HG03139 (cell line): ENCODE results near the gene UBL4A.

Experiments
- ATAC-seq: cut with Tn5 transposase; IDR thresholded peaks from one replicate; pipeline ENCODE4 v1.9.1; 2021; ENCODE audit not compliant: unreplicated experiment

Gene UBL4A

DNA sequence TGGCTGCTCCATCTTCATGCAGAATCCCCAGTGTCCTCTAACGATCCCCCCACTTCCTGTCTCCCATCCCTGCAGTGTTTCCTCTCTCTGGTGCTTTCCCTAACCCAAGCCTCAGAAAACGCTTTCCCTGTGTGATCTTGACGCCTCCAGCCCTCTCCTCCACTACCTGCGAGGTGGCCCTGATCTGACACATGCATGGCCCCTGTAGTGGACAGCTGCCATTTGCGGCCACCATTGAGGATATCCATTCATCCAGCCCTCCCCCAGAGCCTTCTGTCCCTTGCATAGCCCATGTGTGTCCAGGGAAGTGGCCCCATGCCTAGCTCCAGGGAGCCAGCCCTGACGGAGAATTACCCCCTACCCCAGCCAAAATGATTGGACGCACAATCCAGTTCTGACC, 3.1 kb downstream of the UBL4A start:
- no peak for ATAC-seq

DNA sequence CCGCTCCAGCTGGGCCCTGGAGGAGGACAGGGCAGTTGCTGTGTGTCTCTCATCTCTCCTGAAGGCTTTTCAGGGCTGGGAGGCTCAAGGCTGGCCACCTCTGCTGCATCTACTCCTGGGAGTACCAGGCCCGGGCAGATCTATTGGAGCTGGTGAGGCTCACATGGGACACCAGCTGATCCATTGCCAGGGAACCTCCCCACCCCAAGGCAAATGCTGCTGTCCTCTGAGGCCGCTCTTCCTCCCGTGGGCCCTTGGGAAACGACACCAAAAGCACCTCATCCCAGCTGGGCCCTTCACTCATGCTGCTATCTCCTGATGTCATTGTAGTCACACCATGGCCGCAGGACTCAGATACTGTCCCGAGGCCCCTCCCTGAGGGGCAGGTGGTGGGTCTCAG, 3.6 kb downstream of the UBL4A start:
- no peak for ATAC-seq

DNA sequence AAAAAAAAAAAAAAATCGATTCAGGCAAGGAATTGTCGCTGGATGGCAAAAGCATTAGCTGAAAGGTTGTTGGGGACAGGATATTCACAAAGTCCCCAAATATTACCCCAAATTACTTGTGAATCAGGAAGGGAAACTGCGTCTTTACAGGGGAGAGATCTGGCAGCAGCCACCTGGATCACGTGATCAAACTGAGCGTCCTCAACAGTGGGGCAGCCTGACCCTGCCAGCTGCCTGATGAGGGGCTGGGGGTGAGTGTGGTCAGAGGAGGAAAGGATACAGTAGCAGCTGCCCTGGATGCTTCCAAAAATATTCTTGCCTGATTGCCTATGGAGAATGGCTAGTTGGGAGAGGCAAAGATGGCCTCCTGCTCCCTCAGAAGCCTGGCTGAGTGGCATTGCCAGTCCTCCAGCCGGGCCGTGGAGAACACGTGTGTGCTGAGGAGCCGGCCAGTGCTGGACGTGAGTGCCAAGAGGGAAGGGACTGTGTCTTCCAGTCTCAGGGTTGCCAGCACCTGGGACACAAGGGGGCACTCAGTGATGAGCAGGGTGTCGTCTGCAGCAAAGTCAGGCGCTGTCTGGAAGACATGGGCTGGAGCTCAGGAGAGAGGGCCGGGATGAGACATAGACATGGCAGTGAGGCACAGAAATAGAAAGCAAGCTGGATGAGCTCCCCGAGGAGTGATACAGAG, 4.4 kb downstream of the UBL4A start:
- no peak for ATAC-seq

DNA sequence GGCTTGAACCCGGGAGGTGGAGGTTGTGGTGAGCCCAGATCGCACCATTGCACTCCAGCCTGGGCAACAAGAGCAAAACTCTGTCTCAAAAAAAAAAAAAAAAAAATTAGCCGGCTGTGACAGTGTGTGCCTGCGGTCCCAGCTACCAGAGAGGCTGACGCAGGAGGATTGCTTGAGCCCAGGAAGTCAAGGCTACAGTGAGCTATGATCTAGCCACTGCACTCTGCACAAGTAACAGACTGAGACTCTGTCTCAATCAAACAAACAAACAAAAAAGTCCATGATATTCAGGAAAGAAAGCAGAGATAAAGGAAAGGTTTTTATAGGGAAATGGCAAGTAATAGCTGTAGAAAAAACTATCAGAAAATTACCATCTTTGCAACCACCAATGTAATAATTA, 5.2 kb downstream of the UBL4A start:
- no peak for ATAC-seq

DNA sequence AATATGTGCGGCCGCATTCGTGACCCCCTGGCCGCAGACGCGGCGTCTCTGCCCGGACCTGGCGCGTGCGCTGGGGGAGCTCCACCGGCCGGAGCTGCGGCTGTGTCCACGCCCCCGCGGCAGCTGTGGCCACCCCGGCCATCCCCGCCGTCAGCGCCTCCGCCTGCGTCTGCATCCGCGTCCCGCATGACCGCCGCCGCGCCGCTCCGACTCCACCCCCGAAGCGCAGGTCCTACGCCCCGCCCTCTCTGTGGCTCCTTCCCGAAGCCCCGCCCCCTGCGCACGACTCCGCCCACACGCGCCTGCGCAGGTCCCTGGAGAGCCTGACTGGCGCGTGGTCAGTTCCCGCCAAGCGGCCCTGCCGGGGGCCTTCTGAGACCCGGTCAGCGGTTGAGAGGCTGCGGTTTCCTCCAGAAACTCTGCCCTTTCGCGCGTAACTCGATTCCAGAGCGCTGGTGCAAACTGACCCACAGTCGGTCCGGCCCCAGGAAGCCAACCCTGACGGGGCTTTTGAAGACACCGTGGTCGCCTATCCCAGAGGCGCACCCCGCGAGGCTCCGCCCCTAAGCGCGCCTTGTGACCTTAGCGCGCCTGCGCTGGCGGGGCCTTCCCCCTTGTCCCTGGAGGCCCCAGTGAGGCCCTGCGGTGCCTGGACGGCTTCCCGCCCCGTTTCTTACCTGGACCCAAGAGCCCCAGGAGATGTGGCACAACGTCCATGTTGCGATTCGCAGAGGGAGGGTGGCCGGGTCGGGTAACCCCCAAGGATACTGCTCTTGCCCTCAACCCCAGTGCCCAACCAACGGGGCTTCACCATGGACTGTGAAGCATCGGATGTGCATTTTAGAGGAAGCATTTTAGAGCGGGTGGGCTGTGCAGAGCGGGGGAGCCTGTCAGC, 7.4 kb downstream of the UBL4A start, which contains the start of gene LAGE3:
LAGE3 (minus strand) TSS at position 554 of the 895 bp plus-strand sequence; CDS start at position 188, 366 bp downstream.
- ATAC-seq: peak; percentile 82

DNA sequence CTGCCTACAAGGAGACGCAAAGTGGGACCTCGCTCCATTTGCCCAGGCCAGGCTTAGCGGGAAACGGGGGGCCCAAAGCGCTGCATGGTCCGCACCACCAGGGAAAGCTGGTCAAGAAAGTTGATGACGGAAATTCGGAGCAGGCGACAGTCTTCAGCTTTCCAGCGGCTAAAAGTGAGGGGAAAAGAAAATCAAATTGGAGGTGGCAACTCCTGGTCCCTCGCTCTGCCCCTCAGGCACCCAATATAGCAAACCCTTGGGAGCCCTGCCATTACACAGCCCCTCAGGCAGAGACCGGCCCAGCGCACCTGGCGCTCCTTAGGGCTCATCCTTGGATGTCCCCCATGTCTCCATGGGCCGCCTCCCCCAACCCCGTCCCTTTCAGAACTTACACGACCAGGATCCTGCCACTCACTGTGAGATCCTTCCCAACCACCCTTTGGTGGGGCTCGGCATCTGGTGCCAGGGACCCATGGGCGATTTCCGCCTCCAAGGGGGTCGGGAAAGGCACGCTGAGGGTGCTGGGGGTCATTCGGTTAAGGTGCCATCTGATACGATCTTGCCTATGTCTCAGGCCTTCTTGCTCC, 8.4 kb downstream of the UBL4A start:
- no peak for ATAC-seq

DNA sequence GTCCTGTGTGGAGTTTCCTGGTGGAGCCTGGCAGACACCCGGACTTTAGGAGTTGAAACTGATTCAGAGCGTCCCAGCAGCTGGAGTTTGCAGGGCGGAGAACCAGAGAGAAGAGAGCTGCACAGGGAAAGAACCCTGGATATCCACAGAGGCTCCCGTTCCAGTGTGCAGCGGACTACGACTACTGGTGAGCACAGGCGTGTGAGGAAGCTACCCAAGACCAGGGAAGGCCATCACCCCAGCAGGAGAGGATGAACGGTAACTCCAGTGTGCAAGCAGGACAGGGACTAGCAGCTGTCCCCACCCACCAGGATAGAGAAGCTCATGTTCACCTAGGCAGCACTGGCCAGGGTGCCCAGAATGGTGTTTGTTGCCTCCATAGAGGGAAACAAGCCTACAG, 9.6 kb downstream of the UBL4A start:
- ATAC-seq: no peak

DNA sequence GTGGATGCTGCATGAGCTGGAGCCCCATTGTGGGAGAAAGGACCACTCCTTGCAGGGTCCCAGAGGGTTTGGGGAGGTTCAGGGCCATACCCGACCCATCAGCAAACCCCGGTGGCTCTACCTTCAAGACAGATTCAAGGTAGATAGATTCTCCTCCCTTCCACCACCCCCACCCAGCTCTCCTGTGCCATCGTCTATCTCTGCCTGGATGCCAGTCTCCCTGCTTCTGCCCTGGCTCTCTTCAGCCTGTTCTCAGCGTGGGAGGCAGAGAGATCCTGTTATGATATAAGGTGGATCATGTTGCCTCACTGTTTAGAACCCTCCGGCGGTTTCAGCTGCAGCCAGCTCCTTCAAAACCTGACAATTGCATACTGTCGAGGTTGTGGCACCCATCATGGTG, 12.7 kb downstream of the UBL4A start:
- no peak for ATAC-seq

DNA sequence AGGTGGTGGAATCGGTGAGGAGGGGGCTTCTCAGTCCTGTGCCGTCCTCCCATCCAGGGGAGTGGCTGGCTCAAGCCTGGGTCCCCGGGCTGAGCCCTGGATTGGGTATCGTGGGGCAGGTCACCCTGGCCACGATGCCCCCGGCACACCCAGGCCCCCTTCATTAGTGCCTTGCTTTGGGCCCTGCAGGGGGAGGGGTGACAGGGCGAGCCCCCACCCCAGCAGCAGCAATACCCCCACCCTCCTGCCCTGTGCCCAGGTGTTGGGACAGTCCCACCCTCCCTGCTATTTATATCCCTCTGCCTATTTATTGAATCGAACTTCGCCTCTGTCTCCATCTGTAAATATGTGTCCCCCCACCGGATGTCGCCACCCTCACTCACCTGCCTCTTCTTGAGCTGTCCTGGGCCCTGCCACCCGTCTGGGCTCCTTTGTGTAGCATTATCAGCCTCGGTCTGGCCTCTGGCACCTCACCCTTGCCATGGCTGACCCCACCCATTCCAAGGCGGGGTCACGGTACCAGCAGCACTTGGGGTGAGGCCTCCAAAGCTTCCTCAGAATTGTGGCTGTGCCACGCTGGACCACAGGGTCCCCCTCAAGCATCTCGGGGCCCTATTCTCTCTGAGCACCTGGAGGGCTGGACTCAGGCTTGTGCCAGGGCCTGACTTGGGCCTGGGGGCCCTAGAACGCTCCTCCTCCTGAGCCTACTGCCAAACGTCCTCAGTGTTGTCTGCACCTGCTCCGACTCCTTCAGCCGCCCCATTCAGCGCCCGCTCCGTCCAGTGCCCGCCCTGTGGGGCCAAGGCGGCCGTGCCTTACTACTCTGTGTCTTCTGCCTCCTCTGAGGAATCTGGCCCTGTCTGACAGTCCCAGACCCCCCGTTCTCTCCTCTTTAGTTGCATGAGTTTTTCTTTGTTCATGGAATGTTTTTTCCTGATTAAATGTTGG, 13.5 kb downstream of the UBL4A start:
- no peak for ATAC-seq

DNA sequence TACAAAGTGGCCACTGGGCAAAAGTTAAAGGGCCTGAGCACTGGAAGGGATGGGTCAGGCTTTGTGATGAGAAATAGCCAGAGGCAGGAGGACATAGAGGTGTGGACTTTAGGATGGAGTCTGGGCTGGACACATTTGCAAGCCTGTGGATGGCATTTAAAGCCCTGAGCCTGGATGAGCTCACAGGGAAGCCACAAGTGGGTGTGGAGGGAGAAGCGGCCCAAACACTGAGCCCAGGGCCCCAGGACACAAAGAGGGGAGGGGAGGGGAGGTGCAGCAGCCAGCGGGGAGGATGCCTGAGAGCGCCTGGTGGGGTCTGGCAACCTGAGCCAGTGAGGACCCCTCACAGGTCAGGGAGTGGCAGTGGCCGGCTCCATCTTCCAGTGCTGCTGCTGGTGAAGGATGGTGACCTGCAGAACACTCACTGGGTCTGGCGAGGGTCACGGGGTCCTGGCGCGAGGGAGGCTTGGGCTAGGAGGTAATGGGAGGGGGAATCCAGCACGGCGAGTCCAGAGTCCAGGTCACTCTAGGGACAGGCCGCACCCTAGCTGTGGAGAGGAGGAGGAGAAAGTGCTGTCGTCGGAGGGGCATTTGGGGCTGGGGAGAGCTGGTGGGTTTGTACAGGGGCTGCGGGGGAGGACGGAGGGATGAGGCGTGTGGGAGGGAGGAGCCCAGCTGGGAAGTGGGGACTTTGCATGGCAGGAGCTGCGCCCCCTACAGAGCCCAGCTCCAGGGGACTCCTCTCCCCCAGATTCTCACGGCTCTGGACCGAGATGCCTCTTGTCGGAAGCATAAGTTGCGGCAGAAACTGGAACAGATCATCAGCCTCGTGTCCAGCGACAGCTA, 14.4 kb downstream of the UBL4A start:
- no peak for ATAC-seq

DNA sequence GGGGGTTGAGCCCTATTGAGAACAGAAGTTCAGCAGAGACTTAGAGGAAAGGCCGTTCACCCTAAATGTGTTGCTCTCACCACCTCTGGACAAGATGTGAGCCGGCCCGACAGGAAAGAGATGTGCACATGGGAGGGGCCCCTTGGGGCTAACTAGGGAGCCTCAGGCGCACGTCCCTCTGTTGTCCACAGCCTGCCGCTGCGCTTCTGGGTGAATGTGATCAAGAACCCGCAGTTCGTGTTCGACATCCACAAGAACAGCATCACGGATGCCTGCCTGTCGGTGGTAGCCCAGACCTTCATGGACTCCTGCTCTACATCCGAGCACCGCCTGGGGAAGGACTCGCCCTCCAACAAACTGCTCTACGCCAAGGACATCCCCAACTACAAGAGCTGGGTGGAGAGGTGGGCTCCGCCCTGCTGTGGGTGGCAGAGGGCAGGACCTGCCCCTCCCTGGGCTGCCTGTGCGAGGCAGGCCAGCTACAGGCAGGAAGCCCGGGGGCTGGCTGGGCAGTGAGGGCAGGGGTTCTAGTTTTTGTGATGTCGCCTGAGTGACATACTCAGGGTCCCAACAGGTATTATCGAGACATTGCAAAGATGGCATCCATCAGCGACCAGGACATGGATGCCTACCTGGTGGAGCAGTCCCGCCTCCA, 15.4 kb downstream of the UBL4A start:
- no peak for ATAC-seq

DNA sequence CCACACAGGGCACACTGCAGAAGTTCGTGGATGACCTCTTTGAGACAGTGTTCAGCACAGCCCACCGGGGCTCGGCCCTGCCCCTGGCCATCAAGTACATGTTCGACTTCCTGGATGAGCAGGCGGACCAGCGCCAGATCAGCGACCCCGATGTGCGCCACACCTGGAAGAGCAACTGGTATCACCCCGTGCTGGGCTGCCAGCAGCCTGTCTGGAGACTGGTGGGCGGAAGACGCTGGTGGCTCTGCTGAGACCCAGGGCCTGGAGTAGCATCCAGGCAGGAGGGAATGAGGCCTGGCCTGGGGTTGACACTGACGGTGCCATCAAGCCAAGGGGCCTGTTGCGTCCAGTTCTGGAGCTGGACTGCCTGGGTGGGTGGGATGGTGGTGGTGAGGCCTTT, 16.0 kb downstream of the UBL4A start:
- ATAC-seq: no peak

DNA sequence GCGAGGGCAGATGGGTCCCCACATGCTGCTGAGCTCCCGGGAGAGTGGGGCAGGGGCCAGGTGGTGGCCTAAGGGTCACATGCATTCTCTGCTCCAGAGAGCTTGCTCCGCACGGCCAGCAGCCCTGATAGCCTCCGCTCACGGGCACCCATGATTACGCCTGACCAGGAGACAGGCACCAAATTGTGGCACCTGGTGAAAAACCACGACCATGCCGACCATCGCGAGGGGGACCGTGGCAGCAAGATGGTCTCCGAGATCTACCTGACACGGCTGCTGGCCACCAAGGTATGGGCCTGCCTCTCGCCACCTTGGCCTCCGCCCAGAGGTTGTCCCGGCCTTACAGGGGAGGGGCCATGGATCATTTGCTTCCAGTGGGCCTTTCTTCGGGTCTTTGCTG, 16.5 kb downstream of the UBL4A start:
- no peak for ATAC-seq

DNA sequence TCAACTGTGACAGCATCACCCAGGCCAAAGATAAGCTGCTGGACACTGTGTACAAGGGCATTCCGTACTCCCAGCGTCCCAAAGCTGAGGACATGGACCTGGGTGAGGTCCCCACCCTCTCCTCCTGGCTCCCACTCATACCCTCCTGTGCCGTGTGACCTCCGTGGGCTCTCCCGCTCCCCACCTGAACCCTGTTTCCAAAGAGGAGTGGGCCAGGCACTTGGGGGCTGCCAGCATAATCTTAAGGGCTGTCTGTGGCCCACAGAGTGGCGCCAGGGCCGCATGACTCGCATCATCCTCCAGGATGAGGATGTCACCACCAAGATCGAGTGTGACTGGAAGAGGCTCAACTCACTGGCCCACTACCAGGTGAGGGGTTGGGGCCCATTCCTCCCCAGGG, 17.3 kb downstream of the UBL4A start:
- ATAC-seq: no peak

DNA sequence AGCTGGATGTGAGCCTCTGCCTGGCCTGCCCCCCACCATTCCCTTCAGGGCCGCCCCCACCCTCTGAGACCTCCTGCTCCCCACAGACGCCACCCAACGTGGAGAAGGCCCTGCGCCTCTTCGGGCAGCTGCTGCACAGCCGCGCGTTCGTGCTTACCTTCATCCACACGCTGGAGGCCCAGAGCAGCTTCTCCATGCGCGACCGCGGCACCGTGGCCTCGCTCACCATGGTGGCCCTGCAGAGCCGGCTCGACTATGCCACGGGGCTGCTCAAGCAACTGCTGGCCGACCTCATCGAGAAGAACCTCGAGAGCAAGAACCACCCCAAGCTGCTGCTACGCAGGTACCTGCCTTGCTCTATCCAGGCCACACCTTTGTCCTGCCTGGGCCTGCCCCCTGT, 18.2 kb downstream of the UBL4A start:
- no peak for ATAC-seq

DNA sequence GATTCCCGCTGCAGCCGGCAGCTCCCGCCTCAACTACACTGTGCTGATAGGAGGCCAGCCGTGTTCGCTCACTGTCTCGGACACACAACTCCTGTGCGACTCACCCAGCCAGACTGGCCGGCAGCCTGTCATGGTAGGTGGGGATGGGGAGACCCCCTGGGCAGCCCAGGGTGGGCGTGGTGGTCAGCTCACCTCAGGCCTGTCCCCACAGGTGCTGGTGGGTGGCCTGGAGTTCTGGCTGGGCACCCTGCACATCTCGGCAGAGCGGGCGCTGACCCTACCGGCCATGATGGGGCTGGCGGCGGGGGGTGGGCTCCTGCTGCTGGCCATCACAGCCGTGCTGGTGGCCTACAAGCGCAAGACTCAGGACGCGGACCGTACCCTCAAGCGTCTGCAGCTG, 18.9 kb downstream of the UBL4A start:
- no peak for ATAC-seq

DNA sequence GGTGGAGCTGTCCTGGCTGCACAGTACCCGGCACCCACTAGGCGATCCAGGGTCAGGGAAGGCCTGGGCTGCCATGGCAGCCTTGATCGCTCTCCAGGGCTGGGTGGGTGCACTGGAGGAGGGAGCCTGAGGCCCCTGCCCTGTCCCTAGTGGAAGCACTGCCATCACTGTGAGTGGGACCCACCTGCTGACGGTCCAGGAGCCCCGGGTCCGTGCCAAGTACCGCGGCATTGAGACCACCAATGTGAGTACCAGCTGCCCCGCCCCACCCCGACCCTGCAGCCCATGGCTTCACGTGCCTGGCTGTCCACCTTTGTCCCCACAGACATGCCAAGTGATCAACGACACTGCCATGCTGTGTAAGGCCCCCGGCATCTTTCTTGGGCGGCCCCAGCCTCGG, 19.5 kb downstream of the UBL4A start:
- no peak for ATAC-seq

DNA sequence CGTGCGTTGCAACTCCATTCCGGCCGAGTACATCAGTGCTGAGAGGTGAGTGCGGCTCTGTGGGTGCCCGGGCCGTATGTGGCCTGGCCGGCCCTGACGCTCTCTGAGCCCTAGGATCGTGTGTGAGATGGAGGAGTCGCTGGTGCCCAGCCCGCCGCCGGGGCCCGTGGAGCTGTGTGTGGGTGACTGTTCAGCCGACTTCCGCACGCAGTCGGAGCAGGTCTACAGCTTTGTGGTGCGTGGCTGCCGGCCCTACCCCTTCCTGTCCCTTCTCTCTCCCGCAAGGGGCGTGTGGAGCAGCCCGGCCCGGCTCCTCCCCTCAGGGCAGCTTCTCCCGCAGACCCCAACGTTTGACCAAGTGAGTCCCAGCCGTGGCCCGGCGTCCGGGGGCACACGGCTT, 20.4 kb downstream of the UBL4A start:
- ATAC-seq: no peak

DNA sequence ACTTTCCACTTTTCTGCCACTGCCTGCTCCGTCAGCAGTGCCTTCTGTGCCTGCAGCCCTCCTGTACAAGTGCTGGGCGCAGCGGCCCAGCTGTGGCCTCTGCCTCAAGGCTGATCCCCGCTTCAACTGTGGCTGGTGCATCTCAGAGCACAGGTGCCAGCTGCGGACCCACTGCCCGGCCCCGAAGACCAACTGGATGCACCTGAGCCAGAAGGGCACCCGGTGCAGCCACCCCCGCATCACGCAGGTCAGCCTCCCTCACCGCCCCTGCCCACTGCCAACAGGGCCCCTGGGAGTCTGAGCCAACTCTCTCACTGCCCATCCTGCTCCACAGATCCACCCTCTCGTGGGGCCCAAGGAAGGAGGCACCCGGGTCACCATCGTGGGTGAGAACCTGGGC, 20.8 kb downstream of the UBL4A start:
- no peak for ATAC-seq
